Measurements from ENCODE around the gene HOXB2.
"Not testable (repeated sequence)": the region's sequence is repeated elsewhere in the genome, so short reads cannot be mapped to it uniquely, and the experiment has no call there.

Gene HOXB2

GRCh38 chr17:48541577-48542113 is 3.3 kb downstream of the HOXB2 start:
- no peak for DNase-seq (ENCODE audit: low read depth in 2 of 3, low spot score in 2 of 3)

GRCh38 chr17:48541036-48541576 is 3.8 kb downstream of the HOXB2 start:
- no peak for DNase-seq (ENCODE audit: low read depth in 2 of 3, low spot score in 2 of 3)

DNA sequence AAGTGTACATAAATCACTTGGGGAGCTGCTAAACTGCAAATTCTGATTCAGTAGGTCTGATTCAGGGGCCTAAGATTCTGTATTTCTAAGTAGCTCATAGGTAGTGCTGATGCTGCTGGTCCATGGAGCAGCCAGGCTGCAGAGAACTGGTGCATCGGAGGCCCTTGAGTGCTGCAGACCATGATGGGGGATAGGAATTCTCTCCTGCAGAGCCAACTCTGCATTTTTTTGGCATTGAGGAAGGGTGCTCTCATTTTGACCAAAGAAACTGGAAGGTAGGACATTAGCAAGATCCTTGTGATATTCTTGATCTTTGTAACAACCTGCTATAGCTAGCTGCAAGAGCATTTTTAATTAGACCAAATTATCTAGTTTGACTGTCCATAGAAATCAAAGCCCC is 4.7 kb downstream of the HOXB2 start:
- DNase-seq (ENCODE audit: low read depth in 2 of 3, low spot score in 2 of 3), result no peak

GRCh38 chr17:48539177-48539576 is 5.7 kb downstream of the HOXB2 start:
- DNase-seq (ENCODE audit: low read depth in 2 of 3, low spot score in 2 of 3), result no peak

GRCh38 chr17:48537316-48537715 is 7.6 kb downstream of the HOXB2 start:
- DNase-seq (ENCODE audit: low read depth in 2 of 3, low spot score in 2 of 3), result no peak

- not testable (repeated sequence) for DNase-seq (ENCODE audit: low read depth in 2 of 3, low spot score in 2 of 3)
Measured at GRCh38 chr17:48535793-48536559, 8.9 kb downstream of the HOXB2 start.

GRCh38 chr17:48532261-48532660 is 12.6 kb downstream of the HOXB2 start:
- DNase-seq (ENCODE audit: low read depth in 2 of 3, low spot score in 2 of 3), result no peak

DNA sequence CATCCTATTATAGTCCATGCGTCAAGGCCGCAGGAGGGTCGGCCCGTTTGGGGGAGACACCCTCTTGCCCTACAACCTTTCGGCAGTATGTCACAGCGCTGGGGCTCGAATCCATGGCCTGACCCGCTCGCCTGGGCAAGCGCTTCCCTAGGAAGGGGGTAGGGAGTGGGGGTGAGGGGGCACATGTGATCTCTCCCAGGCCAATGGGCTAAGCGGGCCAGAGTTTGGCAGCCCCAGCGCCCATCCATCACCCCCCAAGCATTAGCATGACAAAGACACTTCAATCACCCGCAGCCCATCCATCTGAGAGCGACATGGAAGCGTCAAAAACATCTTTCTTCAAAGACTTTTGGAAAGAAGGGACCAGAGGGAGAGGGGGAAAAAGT is 14.0 kb downstream of the HOXB2 start, which contains the start of gene HOXB1:
HOXB1 (minus strand) TSS at position 125 of the 386 bp plus-strand sequence; CDS start at position 18, 107 bp downstream.
- no peak for DNase-seq (ENCODE audit: low read depth in 2 of 3, low spot score in 2 of 3)

- no peak for DNase-seq (ENCODE audit: low read depth in 2 of 3, low spot score in 2 of 3)
Measured at GRCh38 chr17:48530208-48530886, 14.6 kb downstream of the HOXB2 start.

- DNase-seq (ENCODE audit: low read depth in 2 of 3, low spot score in 2 of 3), result no peak
Measured at GRCh38 chr17:48529683-48530009, 15.3 kb downstream of the HOXB2 start.

- no peak for DNase-seq (ENCODE audit: low read depth in 2 of 3, low spot score in 2 of 3)
Measured at GRCh38 chr17:48528936-48529682, 15.8 kb downstream of the HOXB2 start.

GRCh38 chr17:48528153-48528935 is 16.6 kb downstream of the HOXB2 start:
- DNase-seq (ENCODE audit: low read depth in 2 of 3, low spot score in 2 of 3), result no peak

DNA sequence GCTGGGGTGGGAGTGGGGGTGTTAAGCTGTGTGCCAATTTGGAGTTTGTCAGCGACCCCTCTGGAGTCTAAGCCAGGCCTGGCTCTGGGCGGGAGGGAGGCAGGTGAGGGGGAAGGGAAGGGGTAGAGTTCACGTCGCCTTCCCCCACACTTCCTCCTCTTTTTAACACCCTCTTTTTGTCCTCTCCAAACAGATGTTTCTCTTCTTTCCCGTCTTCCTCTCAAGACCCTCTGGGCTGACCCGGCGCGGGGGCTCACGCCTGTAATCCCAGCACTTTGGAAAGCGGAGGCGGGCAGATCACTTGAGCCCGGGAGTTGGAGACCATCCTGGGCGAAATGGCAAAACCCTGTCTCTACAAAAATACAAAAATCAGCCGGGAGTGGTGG is 17.4 kb downstream of the HOXB2 start:
- no peak for DNase-seq (ENCODE audit: low read depth in 2 of 3, low spot score in 2 of 3)

GRCh38 chr17:48526608-48527546 is 18.0 kb downstream of the HOXB2 start:
- DNase-seq (ENCODE audit: low read depth in 2 of 3, low spot score in 2 of 3), result no peak

GRCh38 chr17:48523010-48523409 is 21.9 kb downstream of the HOXB2 start:
- no peak for DNase-seq (ENCODE audit: low read depth in 2 of 3, low spot score in 2 of 3)

DNA sequence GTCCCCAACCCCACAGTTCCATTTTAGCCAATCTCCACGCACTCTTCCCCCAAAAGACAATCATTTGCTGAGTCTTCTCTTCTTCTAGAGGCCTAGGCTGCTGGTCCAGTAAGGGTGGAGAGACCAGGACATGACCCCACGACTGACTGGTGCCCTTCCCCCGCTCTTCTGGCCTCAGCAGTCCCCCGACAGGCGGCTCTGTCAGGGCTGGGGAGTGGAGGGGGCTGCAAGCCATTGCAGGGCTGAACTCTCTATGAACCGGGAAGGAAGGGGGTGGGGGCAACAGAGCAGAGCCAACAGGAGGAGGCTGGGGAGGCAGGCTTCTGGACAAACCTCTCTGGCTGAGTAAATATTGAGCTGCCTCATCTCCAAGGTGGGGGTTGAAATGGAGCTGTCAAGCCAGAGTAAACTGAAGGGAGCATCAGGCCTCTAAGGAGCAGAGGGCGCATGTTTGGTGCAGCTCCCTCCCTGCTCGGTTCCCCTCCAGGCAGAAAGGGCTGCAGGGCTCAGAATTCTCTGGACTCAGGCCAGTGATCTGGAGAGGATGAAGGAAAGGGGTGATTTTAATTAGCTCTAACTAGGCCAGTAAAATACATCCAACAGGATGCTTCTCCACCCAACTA is 22.8 kb downstream of the HOXB2 start:
- no peak for DNase-seq (ENCODE audit: low read depth in 2 of 3, low spot score in 2 of 3)

DNA sequence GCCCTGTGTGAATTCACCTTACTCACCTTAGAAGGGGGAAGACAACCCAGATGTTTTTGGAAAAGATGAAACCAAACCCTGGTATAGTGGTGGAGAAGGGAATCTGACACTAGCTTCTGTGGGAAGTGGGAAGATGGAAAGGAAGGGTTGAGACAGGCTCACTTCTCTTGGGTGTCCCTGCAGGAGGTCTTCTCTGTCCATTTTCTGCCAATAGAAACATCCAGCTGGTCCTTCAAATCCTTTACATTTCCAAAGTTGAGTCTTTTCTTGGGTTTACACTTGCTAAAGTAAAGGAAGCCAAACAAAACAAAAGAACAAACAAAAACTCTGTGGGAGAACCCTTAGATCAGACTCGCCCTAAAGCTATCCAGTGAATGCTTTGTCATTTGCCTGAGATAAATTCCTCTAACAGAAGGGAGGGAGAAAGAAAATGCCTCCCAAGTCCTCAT is 24.3 kb downstream of the HOXB2 start:
- DNase-seq (ENCODE audit: low read depth in 2 of 3, low spot score in 2 of 3), result no peak

DNA sequence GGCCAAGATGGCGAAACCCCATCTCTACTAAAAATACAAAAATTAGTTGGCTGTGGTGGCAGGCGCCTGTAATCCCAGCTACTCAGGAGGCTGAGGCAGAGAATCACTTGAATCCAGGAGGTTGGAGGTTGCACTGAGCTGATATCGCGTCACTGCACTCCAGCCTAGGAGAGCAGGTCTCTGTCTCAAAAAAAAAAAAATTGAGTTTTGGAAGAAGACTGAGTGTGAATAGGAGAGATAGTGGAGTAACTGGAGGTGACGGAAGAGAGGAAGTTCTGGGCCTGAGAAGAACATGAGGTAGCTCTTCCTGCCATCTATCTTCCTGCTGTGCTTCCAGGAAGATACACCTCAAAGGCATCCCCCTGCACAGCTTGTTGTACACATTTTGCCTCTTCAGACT is 25.5 kb downstream of the HOXB2 start:
- no peak for DNase-seq (ENCODE audit: low read depth in 2 of 3, low spot score in 2 of 3)

- no peak for DNase-seq (ENCODE audit: low read depth in 2 of 3, low spot score in 2 of 3)
Measured at GRCh38 chr17:48517478-48517877, 27.4 kb downstream of the HOXB2 start.

Measured in activated CD8-positive, alpha-beta memory T cell treated with anti-CD3 and anti-CD28 coated beads for 48 hours (primary cell).